Stimulated activated naive CD8-positive, alpha-beta T cell treated with anti-CD3 and anti-CD28 coated beads, Interleukin-15, amount 100 ng/mL, for 72 hours (primary cell): ENCODE measurements around the gene IGFN1.

ENCODE experiments used
- ATAC-seq: fragments of 150-1000 bp; cut with Tn5 transposase; 2 replicates; pipeline ENCODE4 v1.10.0; 2021; ENCODE audit warnings: mild to moderate bottlenecking, moderate library complexity
- DNase-seq, 2 donors: peaks; one replicate each; pipeline ENCODE4 v3.0.0; 2021 to 2022
- H3K27ac Mint-ChIP-seq, 2 donors: one replicate each; pipeline ENCODE4 v1.8.0; 2022; ENCODE audit warnings: mild to moderate bottlenecking in 2 of 2, mixed read lengths in 2 of 2, moderate library complexity in 2 of 2
- H3K27me3 Mint-ChIP-seq: one replicate; pipeline ENCODE4 v1.8.0; 2022; ENCODE audit warnings: mixed read lengths
- H3K4me1 Mint-ChIP-seq: one replicate; pipeline ENCODE4 v1.8.0; 2022; ENCODE audit warnings: mild to moderate bottlenecking, mixed read lengths
- H3K4me3 Mint-ChIP-seq, 2 donors: one replicate each; pipeline ENCODE4 v1.8.0; 2022; ENCODE audit warnings: mild to moderate bottlenecking in 2 of 2, mixed read lengths in 2 of 2, moderate library complexity in 1 of 2
- H3K9me3 Mint-ChIP-seq, 2 donors: one replicate each; pipeline ENCODE4 v1.8.0; 2022; ENCODE audit warnings: mixed read lengths in 2 of 2

IGFN1 gene

DNA sequence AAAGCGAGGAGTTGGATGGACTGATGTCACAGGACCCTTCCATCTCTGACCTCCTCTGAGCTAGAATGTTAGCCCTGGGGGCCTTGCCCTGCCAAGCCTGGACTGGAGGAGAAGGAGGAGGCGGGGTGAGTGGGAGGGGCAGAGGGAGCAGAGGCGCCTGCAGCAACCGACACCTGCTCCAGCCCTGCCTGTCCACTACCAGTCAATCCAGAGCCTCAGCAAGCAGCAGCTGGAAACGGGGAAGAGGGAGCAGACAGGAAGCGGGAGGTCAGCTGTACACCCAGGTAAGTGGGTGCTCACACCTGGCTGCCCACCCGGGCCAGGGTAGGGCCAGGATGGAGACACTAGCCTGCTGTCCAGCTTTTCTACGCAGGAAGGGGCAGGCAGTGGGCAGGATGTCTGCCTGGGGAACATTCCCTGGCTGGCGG lies at the start of gene IGFN1:
Gene IGFN1, plus strand, starts transcription at position 201 of the 428 bp plus-strand sequence. CDS start 2,470 bp downstream, outside the sequence.
- peak within 1 kb of the TSS in 1 of 2 donors; percentile 36 for H3K27ac Mint-ChIP-seq
- no peak within 1 kb of the TSS for H3K4me3 Mint-ChIP-seq

DNA sequence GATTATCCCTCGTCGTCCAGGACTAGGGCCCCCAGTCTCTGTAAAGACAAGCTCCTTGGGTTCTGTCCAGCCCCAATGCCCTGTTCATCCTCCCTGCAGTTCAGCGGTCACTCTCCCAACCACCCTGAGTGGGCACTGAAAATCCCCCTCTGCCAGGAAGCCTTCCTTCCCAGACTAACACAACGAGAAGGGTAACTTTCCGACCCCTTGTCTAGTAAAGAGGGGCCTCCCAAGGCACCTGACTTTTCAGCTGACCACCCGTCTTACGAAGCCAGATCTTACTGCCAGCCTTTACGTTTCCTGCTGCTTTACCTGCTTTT lies 49.7 kb upstream of the IGFN1 start:
- Mint-ChIP-seq H3K9me3 (no peaks in the 10 kb centered on the region), H3K27ac (no peak overlapping the region), H3K27me3 (no peaks in the 10 kb centered on the region), H3K4me1 (no peaks in the 10 kb centered on the region), H3K4me3 (no peak overlapping the region)
- DNase-seq (no peak), ATAC-seq (no peak)

More for the DNA sequence above, at the start of gene IGFN1:
- Mint-ChIP-seq H3K4me1 (peaks cover 8% of the 10 kb centered on the region), H3K27me3 (peaks cover 30% of the 10 kb centered on the region), H3K9me3 (no peaks in the 10 kb centered on the region)
- ATAC-seq (no peak), DNase-seq (no peak)

- no peaks in the 10 kb centered on the region for H3K9me3 Mint-ChIP-seq
- H3K4me1 Mint-ChIP-seq, result no peaks in the 10 kb centered on the region
- H3K4me3 Mint-ChIP-seq, result no peak overlapping the region
- DNase-seq (no peak), ATAC-seq (no peak)
- no peaks in the 10 kb centered on the region for H3K27me3 Mint-ChIP-seq
- peak overlapping the region in 1 of 2 donors; percentile 5 for H3K27ac Mint-ChIP-seq
Measured at GRCh38 chr1:201141418-201141817, 49.2 kb upstream of the IGFN1 start.

- H3K4me1 Mint-ChIP-seq, result no peaks in the 10 kb centered on the region
- DNase-seq, result no peak
- no peaks in the 10 kb centered on the region for H3K27me3 Mint-ChIP-seq
- H3K9me3 Mint-ChIP-seq, result no peaks in the 10 kb centered on the region
- ATAC-seq, result no peak
- H3K27ac Mint-ChIP-seq, result peak overlapping the region in 1 of 2 donors; percentile 10
- H3K4me3 Mint-ChIP-seq, result no peak overlapping the region
Measured at GRCh38 chr1:201142011-201142848, 48.4 kb upstream of the IGFN1 start.

GRCh38 chr1:201142849-201143725 lies 47.5 kb upstream of the IGFN1 start:
- no peaks in the 10 kb centered on the region for H3K27me3 Mint-ChIP-seq
- H3K4me1 Mint-ChIP-seq, result no peaks in the 10 kb centered on the region
- no peak for DNase-seq
- ATAC-seq, result no peak
- H3K4me3 Mint-ChIP-seq, result no peak overlapping the region
- H3K9me3 Mint-ChIP-seq, result no peaks in the 10 kb centered on the region
- H3K27ac Mint-ChIP-seq, result peak overlapping the region; percentile 1 to 10

DNA sequence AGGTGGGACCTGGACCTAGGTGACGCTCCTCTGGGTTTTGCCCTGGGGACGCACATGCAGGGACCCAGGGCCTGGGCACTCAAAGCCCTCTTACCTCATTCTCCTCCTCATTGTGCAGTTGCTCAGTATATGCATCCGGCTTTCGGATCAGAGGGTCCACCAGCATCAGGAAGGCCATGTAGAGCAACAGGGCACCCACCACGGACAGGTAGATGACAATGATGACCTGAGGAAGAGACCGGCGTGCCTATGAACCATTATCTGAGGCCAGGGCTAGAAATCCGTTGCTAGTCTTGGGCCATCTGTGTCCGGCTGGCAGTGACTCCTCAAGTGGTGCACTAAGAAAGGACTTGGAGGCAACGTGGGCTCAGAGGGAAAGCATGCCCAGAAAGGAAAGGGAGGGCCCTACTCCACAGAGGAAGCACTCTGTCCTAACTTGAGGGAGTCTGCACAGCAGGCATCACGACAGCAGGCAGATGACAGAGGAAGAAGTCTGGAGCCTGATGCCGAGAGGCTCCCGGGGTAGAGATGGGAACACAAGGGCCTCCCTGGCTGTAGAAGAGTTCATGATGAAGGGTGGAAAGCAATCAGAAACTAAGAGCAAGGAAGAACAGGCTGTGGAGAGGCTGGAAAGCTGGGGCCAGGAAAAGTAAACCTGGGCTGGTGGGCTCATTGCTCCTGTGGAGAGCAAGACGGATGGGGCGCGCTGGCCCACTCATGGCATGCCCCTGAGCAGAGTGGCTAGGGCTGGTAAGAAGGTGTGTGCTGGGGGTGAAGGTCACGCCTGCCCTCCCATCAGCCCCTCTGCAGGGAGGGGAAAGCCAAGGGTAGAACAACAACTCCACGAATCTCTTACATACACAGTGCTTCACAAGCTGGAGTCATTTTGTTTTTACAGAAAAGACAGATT lies 46.6 kb upstream of the IGFN1 start:
- DNase-seq (no peak), ATAC-seq (no peak)
- Mint-ChIP-seq H3K4me1 (no peaks in the 10 kb centered on the region), H3K9me3 (no peaks in the 10 kb centered on the region), H3K27ac (no peak overlapping the region), H3K27me3 (no peaks in the 10 kb centered on the region), H3K4me3 (no peak overlapping the region)

- no peak for DNase-seq
- Mint-ChIP-seq H3K4me1 (no peaks in the 10 kb centered on the region), H3K27ac (peak overlapping the region in 1 of 2 donors; percentile 77), H3K27me3 (no peaks in the 10 kb centered on the region), H3K4me3 (no peak overlapping the region), H3K9me3 (no peaks in the 10 kb centered on the region)
- no peak for ATAC-seq
Measured at GRCh38 chr1:201144701-201145100, 45.9 kb upstream of the IGFN1 start.

DNA sequence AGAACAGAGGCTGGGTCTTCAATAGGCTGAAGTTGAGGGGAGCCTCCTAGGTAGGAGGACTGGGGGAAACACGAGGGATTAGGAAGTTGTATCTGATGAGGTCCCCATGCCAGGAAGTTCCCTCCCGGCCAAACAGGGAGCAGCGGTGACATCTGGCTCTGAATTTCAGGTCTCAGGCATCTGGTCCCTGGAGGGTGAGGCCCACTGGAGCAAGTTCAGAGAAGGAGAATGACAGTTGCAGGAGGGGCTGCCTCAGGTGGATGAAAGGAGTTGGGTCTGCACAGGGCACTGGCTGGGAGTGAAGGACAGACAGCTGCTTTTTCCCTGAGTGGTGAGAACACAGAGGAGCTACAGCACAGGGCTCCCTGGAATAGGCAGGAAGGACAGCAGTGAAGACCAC lies 45.5 kb upstream of the IGFN1 start:
- Mint-ChIP-seq H3K9me3 (no peaks in the 10 kb centered on the region), H3K27ac (peak overlapping the region in 1 of 2 donors; percentile 77), H3K4me3 (no peak overlapping the region), H3K4me1 (no peaks in the 10 kb centered on the region), H3K27me3 (no peaks in the 10 kb centered on the region)
- no peak for DNase-seq
- no peak for ATAC-seq

GRCh38 chr1:201145816-201146215 lies 44.8 kb upstream of the IGFN1 start:
- Mint-ChIP-seq H3K27ac (peak overlapping the region in 1 of 2 donors; percentile 30), H3K27me3 (no peaks in the 10 kb centered on the region), H3K4me1 (no peaks in the 10 kb centered on the region), H3K9me3 (no peaks in the 10 kb centered on the region), H3K4me3 (no peak overlapping the region)
- DNase-seq, result no peak
- no peak for ATAC-seq

DNA sequence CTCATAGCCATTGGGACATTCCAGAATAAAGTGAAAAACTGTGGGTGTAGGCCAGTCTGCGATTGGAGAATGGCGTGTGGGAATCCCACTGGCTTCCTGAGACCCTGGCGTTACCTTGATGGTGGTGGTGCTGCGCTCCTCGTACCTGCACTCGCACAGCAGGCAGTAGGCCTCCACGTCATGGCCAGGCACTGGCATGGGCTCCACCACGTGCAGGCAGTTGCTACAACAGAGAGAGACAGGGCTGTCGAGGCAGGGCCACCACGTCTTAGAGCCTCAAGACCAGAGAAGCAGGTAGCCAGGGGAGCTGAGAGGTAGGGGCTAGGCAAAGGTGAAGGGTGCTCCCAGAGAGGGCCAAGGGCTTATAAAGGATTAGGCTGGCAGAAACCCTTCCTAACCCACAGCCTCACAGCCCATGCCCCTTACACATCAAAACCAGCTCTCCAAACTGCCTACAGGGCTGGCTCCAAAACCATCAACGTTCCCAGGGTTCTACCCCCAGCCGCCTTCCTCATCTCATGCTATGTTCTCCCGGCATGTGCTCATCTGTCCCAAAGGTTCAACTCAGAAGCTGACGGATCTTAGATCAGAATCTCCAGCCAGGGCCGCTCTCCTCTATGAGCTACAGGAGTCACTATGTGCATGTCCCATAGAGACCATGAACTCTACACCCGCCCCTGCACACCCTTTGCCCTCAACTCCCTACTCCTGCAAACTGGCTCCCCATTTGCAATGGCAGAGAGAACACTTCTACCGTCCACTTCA lies 43.8 kb upstream of the IGFN1 start:
- Mint-ChIP-seq H3K4me1 (no peaks in the 10 kb centered on the region), H3K4me3 (no peak overlapping the region), H3K9me3 (no peaks in the 10 kb centered on the region), H3K27me3 (no peaks in the 10 kb centered on the region), H3K27ac (peak overlapping the region in 1 of 2 donors; percentile 59)
- DNase-seq (no peak), ATAC-seq (no peak)

GRCh38 chr1:201147396-201148015 lies 43.1 kb upstream of the IGFN1 start:
- Mint-ChIP-seq H3K27me3 (no peaks in the 10 kb centered on the region), H3K4me1 (peaks cover 2% of the 10 kb centered on the region), H3K4me3 (no peak overlapping the region), H3K9me3 (no peaks in the 10 kb centered on the region), H3K27ac (peak overlapping the region; percentile 3 to 14)
- ATAC-seq, result no peak
- no peak for DNase-seq

DNA sequence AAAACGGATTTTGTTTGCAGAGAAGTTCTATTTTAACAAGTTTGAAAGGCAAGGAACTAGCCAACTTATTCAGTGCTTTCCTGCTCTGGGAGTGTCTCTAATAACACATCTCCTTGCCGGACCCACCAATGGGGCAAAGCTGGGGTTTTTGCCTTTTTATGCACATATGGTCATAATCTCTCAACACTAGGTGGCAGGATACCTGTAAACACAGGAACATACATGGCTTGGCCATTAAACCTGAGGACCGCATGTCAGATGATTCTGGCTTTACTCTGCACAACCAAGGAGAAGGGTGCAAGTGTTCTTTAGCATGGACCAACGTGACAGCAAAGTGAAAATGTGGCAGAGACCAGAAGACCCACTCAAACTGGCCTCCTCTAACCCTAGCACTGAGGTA lies 41.2 kb upstream of the IGFN1 start:
- DNase-seq (peak in 1 of 2 donors; percentile 7), ATAC-seq (peak; percentile 19)
- Mint-ChIP-seq H3K4me1 (peaks cover 15% of the 10 kb centered on the region), H3K4me3 (no peak overlapping the region), H3K27ac (peak overlapping the region in 1 of 2 donors; percentile 27), H3K9me3 (no peaks in the 10 kb centered on the region), H3K27me3 (no peaks in the 10 kb centered on the region)

GRCh38 chr1:201153474-201154388 lies 36.9 kb upstream of the IGFN1 start:
- Mint-ChIP-seq H3K9me3 (no peaks in the 10 kb centered on the region), H3K4me3 (peak overlapping the region; percentile 80 to 88), H3K27me3 (peaks cover 27% of the 10 kb centered on the region), H3K27ac (peak overlapping the region; percentile 87 to 88), H3K4me1 (peaks cover 21% of the 10 kb centered on the region)
- ATAC-seq, result peak; percentile 86
- no peak for DNase-seq
